ENCODE data around the gene ZNF319. TPM values are rescaled to one million over a fixed set of nuclear protein-coding genes. Genes with fewer than 3 reads are reported as not detected.

Gene ZNF319
- total RNA-seq, 1 donor from 2014 or later: 15.0 TPM

- Mint-ChIP-seq H3K27me3 (ENCODE audit: low read depth) (peaks cover 9% of the 10 kb centered on the region), H3K9me3 (no peaks in the 10 kb centered on the region), H3K4me1 (peaks cover 10% of the 10 kb centered on the region), H3K36me3 (peaks cover 2% of the 10 kb centered on the region), H3K4me3 (no peak overlapping the region), H3K27ac (no peak overlapping the region)
- no peak for DNase-seq (ENCODE audit: low spot score in 2 of 2, unreplicated experiment in 2 of 2)
- TF ChIP-seq CTCF (IDR thresholded peaks at IDR 0.05; ENCODE audit: unreplicated experiment): no peak
These were observed 8.4 kb downstream of the ZNF319 start for GRCh38 chr16:57992084-57992483.

DNA sequence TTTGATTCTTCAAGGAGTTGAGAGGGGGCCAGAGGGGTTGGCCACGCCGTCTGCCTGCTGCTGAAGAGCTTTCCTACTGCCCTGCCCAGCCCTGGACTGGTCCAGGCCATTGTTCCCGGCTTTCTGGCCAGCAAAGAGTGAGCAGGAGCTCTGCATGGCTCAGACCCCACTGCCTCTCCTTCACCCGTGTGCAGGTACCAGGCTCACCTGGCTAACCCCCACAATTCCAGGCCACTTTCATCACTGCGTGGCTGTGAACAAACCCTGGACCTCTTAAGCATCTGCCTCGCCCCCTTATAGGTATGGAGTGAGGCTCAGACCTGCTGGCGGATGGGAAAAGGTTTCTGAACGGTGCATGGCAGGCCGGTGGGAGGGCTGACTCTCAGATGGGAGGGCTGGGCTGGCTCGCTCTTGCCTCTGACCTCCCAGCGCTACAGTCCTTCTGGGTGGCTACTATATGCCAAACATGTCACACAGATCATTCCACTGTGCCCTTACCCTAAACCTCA, 8.9 kb downstream of the ZNF319 start:
- Mint-ChIP-seq H3K27ac (no peak overlapping the region), H3K4me1 (peaks cover 10% of the 10 kb centered on the region), H3K9me3 (no peaks in the 10 kb centered on the region), H3K36me3 (peaks cover 2% of the 10 kb centered on the region), H3K4me3 (no peak overlapping the region), H3K27me3 (ENCODE audit: low read depth) (peaks cover 14% of the 10 kb centered on the region)
- no peak for DNase-seq (ENCODE audit: low spot score in 2 of 2, unreplicated experiment in 2 of 2)
- TF ChIP-seq CTCF (IDR thresholded peaks at IDR 0.05; ENCODE audit: unreplicated experiment): no peak

- H3K27ac Mint-ChIP-seq: no peak overlapping the region
- no peak overlapping the region for H3K4me3 Mint-ChIP-seq
- no peaks in the 10 kb centered on the region for H3K36me3 Mint-ChIP-seq
- H3K27me3 Mint-ChIP-seq (ENCODE audit: low read depth): peaks cover 38% of the 10 kb centered on the region
- no peak for DNase-seq (ENCODE audit: low spot score in 2 of 2, unreplicated experiment in 2 of 2)
- no peak for TF ChIP-seq CTCF (IDR thresholded peaks at IDR 0.05; ENCODE audit: unreplicated experiment)
- H3K9me3 Mint-ChIP-seq: no peaks in the 10 kb centered on the region
- H3K4me1 Mint-ChIP-seq: peaks cover 20% of the 10 kb centered on the region
These were observed 11.5 kb downstream of the ZNF319 start for GRCh38 chr16:57988929-57989328.

GRCh38 chr16:57987441-57988177, 12.9 kb downstream of the ZNF319 start:
- TF ChIP-seq CTCF (IDR thresholded peaks at IDR 0.05; ENCODE audit: unreplicated experiment): no peak
- H3K4me3 Mint-ChIP-seq: no peak overlapping the region
- no peak overlapping the region for H3K27ac Mint-ChIP-seq
- no peaks in the 10 kb centered on the region for H3K36me3 Mint-ChIP-seq
- H3K27me3 Mint-ChIP-seq (ENCODE audit: low read depth): peaks cover 38% of the 10 kb centered on the region
- H3K9me3 Mint-ChIP-seq: no peaks in the 10 kb centered on the region
- H3K4me1 Mint-ChIP-seq: peaks cover 12% of the 10 kb centered on the region
- DNase-seq (ENCODE audit: low spot score in 2 of 2, unreplicated experiment in 2 of 2): no peak

DNA sequence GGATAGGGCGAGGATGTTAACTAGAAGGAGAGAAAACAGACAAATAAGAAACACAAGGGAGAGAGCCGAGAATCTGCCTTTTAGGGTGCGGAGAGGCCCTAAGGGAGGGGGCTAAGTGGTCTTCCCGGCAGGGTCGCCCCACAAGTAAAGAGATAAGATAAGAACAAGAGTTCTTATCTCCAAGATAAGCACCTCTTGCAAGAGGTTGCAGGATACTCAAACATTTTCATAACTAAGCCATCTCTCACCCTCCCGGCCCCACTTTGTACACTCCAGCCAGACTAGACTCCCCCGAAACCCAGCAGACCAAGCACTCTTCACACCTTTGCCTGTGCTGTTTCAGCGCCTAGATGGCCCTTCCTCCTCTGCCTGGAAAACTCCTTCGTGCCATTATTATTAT, 14.3 kb downstream of the ZNF319 start:
- DNase-seq (ENCODE audit: low spot score in 2 of 2, unreplicated experiment in 2 of 2): no peak
- Mint-ChIP-seq H3K27ac (no peak overlapping the region), H3K4me1 (peaks cover 10% of the 10 kb centered on the region), H3K9me3 (no peaks in the 10 kb centered on the region), H3K4me3 (peak overlapping the region; percentile 82), H3K27me3 (ENCODE audit: low read depth) (peaks cover 38% of the 10 kb centered on the region), H3K36me3 (no peaks in the 10 kb centered on the region)
- TF ChIP-seq CTCF (IDR thresholded peaks at IDR 0.05; ENCODE audit: unreplicated experiment): no peak
